ENCODE results near the gene TNFSF8. TPM values are rescaled to one million over a fixed set of nuclear protein-coding genes. Genes with fewer than 3 reads are reported as not detected.

The TNFSF8 gene
- total RNA-seq, 2 experiments from 2014 or later, result 70.9 to 71.6 TPM

- H3K36me3 ChIP-seq (ENCODE audit: insufficient read depth, low read length), result peaks cover 23% of the 10 kb centered on the region
- peaks cover 68% of the 10 kb centered on the region for H3K4me1 ChIP-seq (ENCODE audit: insufficient read depth, low read length)
- DNase-seq, result no peak
- Mint-ChIP-seq H3K4me1 (ENCODE audit: low read depth) (peaks cover 94% of the 10 kb centered on the region), H3K27ac (peak overlapping the region; percentile 19), H3K27me3 (no peaks in the 10 kb centered on the region), H3K9me3 (no peaks in the 10 kb centered on the region), H3K36me3 (ENCODE audit: low read depth) (peaks cover 84% of the 10 kb centered on the region), H3K4me3 (peak overlapping the region; percentile 52)
- no peak for ATAC-seq (ENCODE audit: poor library complexity)
- CTCF ChIA-PET, result interaction anchor here (1.5 kb wide), 2 partner anchors 10 to 17 kb away, joined by 4 read pairs; no protein-coding TSS in a partner anchor
- POLR2A ChIA-PET, result interaction anchor here (0.6 to 2.0 kb wide), 3 partner anchors 17 to 35 kb away, joined by 3 to 10 read pairs (median 4); no protein-coding TSS in a partner anchor
- no peak for TF ChIP-seq CTCF (IDR thresholded peaks at IDR 0.05)
- intact Hi-C loops (cut with DNase I, micrococcal nuclease), result loop anchor here in 1 of 2 experiments (10.0 kb wide), 1 partner anchor 539 kb away; the partner anchor contains the start of gene AKNA
- H3K27ac ChIP-seq (ENCODE audit: low read depth in 1 of 2, low read length in 2 of 2), result no peak overlapping the region
- H3K4me3 ChIP-seq (ENCODE audit: low read length), result no peak overlapping the region
- no peaks in the 10 kb centered on the region for H3K9me3 ChIP-seq (ENCODE audit: control insufficient read depth in 1 of 2, insufficient read depth in 1 of 2, low read length in 2 of 2)
- H3K27me3 ChIP-seq (ENCODE audit: control insufficient read depth in 1 of 2, insufficient read depth in 2 of 2, low read length in 2 of 2), result no peaks in the 10 kb centered on the region
Measured at GRCh38 chr9:114923918-114924317, 6.5 kb downstream of the TNFSF8 start.

DNA sequence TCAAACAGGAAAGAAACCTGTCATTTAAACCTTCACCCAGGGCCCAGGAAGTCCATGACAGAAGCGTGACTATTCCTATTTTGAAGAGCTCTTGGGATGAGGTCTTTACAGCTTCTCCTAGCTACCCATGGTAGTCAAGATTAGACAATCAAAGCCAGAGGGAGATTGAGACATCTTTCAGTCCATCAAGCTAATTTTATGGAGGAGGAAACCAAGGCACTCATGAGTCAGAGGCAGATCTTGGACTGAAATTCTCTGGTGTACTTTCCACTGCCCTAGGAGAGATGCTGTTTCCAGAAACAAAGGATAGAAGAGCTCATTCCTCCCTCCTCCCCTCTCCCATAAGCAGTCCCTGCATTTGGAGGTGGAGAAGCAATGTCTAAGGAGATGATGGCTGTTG lies 9.2 kb downstream of the TNFSF8 start:
- H3K27ac ChIP-seq (ENCODE audit: low read depth in 1 of 2, low read length in 2 of 2), result peak overlapping the region in 1 of 2 donors; percentile 20
- Mint-ChIP-seq H3K4me3 (peak overlapping the region; percentile 44), H3K36me3 (ENCODE audit: low read depth) (peaks cover 89% of the 10 kb centered on the region), H3K9me3 (no peaks in the 10 kb centered on the region), H3K27me3 (no peaks in the 10 kb centered on the region), H3K27ac (peak overlapping the region; percentile 46), H3K4me1 (ENCODE audit: low read depth) (peaks cover 94% of the 10 kb centered on the region)
- ATAC-seq (ENCODE audit: poor library complexity) (no peak), DNase-seq (no peak)
- CTCF ChIA-PET, result interaction anchor here (3.3 kb wide), 1 partner anchor 15 kb away, joined by 9 read pairs; no protein-coding TSS in a partner anchor
- POLR2A ChIA-PET, result interaction anchor here (1.8 to 5.1 kb wide), 3 partner anchors 9 to 22 kb away, joined by 6 to 33 read pairs (median 14); partner anchors contain the start of gene TNFSF8
- H3K27me3 ChIP-seq (ENCODE audit: control insufficient read depth in 1 of 2, insufficient read depth in 2 of 2, low read length in 2 of 2), result no peaks in the 10 kb centered on the region
- TF ChIP-seq CTCF (IDR thresholded peaks at IDR 0.05), result no peak
- H3K36me3 ChIP-seq (ENCODE audit: insufficient read depth, low read length), result peaks cover 43% of the 10 kb centered on the region
- intact Hi-C loops (cut with DNase I, micrococcal nuclease), result loop anchor here in 1 of 2 experiments (10.0 kb wide), 1 partner anchor 536 kb away; the partner anchor contains the start of gene AKNA
- peaks cover 73% of the 10 kb centered on the region for H3K4me1 ChIP-seq (ENCODE audit: insufficient read depth, low read length)
- H3K9me3 ChIP-seq (ENCODE audit: control insufficient read depth in 1 of 2, insufficient read depth in 1 of 2, low read length in 2 of 2), result no peaks in the 10 kb centered on the region
- no peak overlapping the region for H3K4me3 ChIP-seq (ENCODE audit: low read length)

GRCh38 chr9:114919611-114920010 lies 10.8 kb downstream of the TNFSF8 start:
- ATAC-seq (ENCODE audit: poor library complexity) (no peak), DNase-seq (no peak)
- H3K9me3 Mint-ChIP-seq, result no peaks in the 10 kb centered on the region
- no peak overlapping the region for H3K27ac ChIP-seq (ENCODE audit: low read depth in 1 of 2, low read length in 2 of 2)
- no peak overlapping the region for H3K4me3 ChIP-seq (ENCODE audit: low read length)
- peaks cover 96% of the 10 kb centered on the region for H3K4me1 Mint-ChIP-seq (ENCODE audit: low read depth)
- CTCF ChIA-PET, result interaction anchor here (3.3 kb wide), 1 partner anchor 13 kb away, joined by 9 read pairs; no protein-coding TSS in a partner anchor
- peaks cover 43% of the 10 kb centered on the region for H3K36me3 ChIP-seq (ENCODE audit: insufficient read depth, low read length)
- intact Hi-C loops (cut with DNase I, micrococcal nuclease), result loop anchor here (5.0 to 10.0 kb wide), 2 partner anchors 332 to 535 kb away; partner anchors contain the start of genes AKNA (in 1 of the 2) and ATP6V1G1 (in 1 of the 2)
- POLR2A ChIA-PET, result interaction anchor here (0.8 to 5.1 kb wide), 4 partner anchors 10 to 21 kb away, joined by 4 to 33 read pairs (median 9); partner anchors contain the start of gene TNFSF8
- peaks cover 92% of the 10 kb centered on the region for H3K36me3 Mint-ChIP-seq (ENCODE audit: low read depth)
- H3K9me3 ChIP-seq (ENCODE audit: control insufficient read depth in 1 of 2, insufficient read depth in 1 of 2, low read length in 2 of 2), result no peaks in the 10 kb centered on the region
- H3K27ac Mint-ChIP-seq, result peak overlapping the region; percentile 46
- no peak overlapping the region for H3K4me3 Mint-ChIP-seq
- no peaks in the 10 kb centered on the region for H3K27me3 ChIP-seq (ENCODE audit: control insufficient read depth in 1 of 2, insufficient read depth in 2 of 2, low read length in 2 of 2)
- TF ChIP-seq CTCF (IDR thresholded peaks at IDR 0.05), result no peak
- no peaks in the 10 kb centered on the region for H3K27me3 Mint-ChIP-seq
- peaks cover 68% of the 10 kb centered on the region for H3K4me1 ChIP-seq (ENCODE audit: insufficient read depth, low read length)

All from CD4-positive, alpha-beta T cell (primary cell).